HuH-7 (cell line): ENCODE results near the gene USP17L28.
A peak's percentile ranks its signal among the peaks of the same experiment; 100 is the strongest.
"Not testable (repeated sequence)": the region's sequence is repeated elsewhere in the genome, so short reads cannot be mapped to it uniquely, and the experiment has no call there.

Source experiments
- DNase-seq: peaks from one replicate; pipeline ENCODE4 v3.0.0; 2011; ENCODE audit warnings: low spot score

Gene USP17L28

DNA sequence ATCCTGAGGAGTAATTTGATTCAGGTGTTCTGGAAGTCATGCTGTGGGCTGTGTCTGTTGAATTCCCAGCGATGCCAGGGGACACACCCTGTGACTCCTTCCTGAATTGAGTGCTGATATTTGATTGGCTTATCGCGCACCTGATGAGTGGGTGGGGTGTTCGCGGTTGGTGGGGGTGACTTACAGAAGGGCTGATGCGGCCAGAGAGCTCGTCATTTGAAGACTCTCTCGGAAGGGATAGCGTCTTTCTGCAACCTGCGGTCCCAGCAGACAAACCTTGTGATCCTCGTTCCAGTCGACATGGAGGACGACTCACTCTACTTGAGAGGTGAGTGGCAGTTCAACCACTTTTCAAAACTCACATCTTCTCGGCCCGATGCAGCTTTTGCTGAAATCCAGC, at the start of gene USP17L28:
TSS of gene USP17L28 (plus strand) at position 301 of the 400 bp plus-strand sequence. CDS start at position 301, 0 bp downstream.
- DNase-seq = not testable (repeated sequence)

GRCh38 chr4:9324191-9324590, 24.5 kb upstream of the USP17L28 start:
- DNase-seq = not testable (repeated sequence)

GRCh38 chr4:9324865-9325264, 23.8 kb upstream of the USP17L28 start, which contains the start of gene USP17L24:
Gene USP17L24 (plus strand): TSS chr4:9325165. CDS start chr4:9325165, 0 bp downstream.
- DNase-seq = not testable (repeated sequence)

DNA sequence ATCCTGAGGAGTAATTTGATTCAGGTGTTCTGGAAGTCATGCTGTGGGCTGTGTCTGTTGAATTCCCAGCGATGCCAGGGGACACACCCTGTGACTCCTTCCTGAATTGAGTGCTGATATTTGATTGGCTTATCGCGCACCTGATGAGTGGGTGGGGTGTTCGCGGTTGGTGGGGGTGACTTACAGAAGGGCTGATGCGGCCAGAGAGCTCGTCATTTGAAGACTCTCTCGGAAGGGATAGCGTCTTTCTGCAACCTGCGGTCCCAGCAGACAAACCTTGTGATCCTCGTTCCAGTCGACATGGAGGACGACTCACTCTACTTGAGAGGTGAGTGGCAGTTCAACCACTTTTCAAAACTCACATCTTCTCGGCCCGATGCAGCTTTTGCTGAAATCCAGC, 19.1 kb upstream of the USP17L28 start, which contains the start of gene USP17L25:
TSS of gene USP17L25 (plus strand) at position 301 of the 400 bp plus-strand sequence. CDS start at position 301, 0 bp downstream.
- DNase-seq = not testable (repeated sequence)

- not testable (repeated sequence) for DNase-seq
These were observed 14.3 kb upstream of the USP17L28 start, which contains the start of gene USP17L26 for GRCh38 chr4:9334358-9334757. Gene USP17L26 (plus strand): TSS chr4:9334658. CDS start chr4:9334658, 0 bp downstream.

GRCh38 chr4:9339103-9339502, 9.6 kb upstream of the USP17L28 start, which contains the start of gene USP17L5:
Gene USP17L5 (plus strand): TSS chr4:9339403. CDS start chr4:9339403, 0 bp downstream.
- not testable (repeated sequence) for DNase-seq

DNA sequence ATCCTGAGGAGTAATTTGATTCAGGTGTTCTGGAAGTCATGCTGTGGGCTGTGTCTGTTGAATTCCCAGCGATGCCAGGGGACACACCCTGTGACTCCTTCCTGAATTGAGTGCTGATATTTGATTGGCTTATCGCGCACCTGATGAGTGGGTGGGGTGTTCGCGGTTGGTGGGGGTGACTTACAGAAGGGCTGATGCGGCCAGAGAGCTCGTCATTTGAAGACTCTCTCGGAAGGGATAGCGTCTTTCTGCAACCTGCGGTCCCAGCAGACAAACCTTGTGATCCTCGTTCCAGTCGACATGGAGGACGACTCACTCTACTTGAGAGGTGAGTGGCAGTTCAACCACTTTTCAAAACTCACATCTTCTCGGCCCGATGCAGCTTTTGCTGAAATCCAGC, 4.8 kb upstream of the USP17L28 start, which contains the start of gene USP17L27:
TSS of gene USP17L27 (plus strand) at position 301 of the 400 bp plus-strand sequence. CDS start at position 301, 0 bp downstream.
- DNase-seq = not testable (repeated sequence)

GRCh38 chr4:9350866-9351265, 2.2 kb downstream of the USP17L28 start:
- not testable (repeated sequence) for DNase-seq

GRCh38 chr4:9353338-9353737, 4.6 kb downstream of the USP17L28 start, which contains the start of gene USP17L29:
Gene USP17L29 (plus strand): TSS chr4:9353638. CDS start chr4:9353638, 0 bp downstream.
- DNase-seq = not testable (repeated sequence)

- not testable (repeated sequence) for DNase-seq
These were observed 14.1 kb downstream of the USP17L28 start, which contains the start of gene USP17L30 for GRCh38 chr4:9362829-9363228. Gene USP17L30 (plus strand): TSS chr4:9363129. CDS start chr4:9363129, 0 bp downstream.

DNA sequence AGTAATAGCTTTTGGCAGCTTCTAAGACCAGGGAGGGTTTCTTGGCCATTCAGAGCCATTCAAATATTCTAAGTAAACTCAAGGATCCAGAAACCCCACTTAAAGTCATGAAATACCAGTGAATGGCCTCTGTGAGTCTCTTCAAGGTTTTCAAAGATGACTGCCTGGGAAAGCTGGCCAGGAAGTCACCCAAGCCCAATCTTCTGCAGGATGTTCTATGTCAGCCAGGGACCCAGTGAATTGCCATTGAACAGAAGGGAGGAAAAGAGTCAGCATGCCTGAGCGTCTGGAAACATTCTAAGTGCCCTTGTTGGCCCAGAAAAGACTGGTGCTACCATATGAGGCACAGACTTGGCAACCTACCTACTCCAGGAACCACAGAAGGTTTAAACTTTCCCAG, 31.2 kb downstream of the USP17L28 start:
- DNase-seq = not testable (repeated sequence)

DNA sequence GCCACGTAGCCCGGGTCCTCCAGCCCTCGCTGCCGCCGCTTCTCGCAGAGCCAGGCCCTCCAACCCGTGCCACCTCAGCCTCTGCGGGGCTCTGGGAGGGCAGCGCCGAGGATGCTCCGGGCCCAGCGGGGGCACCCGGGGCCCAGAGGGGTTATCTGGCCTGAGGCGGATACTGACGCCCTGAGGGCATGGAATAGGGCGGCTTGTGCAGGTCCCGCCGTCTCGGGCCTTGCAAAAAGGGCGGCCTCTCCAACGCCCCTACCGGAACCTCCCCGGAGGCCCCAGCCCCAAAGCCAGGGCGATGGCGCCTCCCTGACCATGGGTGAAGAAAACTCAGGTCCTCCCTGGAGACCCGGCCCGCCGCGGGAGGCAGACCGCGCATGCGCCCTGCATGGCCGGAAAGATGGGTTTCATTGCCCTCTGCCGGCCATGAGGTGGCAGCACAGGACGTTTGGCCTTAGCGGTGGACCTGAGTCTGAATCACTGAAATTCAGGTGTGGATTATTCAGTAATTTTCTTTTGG, 32.4 kb downstream of the USP17L28 start:
- DNase-seq = peak; percentile 1

- no peak for DNase-seq
These were observed 35.4 kb downstream of the USP17L28 start for GRCh38 chr4:9384126-9384525.

GRCh38 chr4:9389001-9389400, 40.3 kb downstream of the USP17L28 start:
- DNase-seq = not testable (repeated sequence)
